Measurements from ENCODE around the gene ZG16B.

The ZG16B gene

GRCh38 chr16:2831203-2831602, 1.1 kb downstream of the ZG16B start:
- no peak for TF ChIP-seq CTCF (IDR thresholded peaks at IDR 0.05; ENCODE audit: low read depth, low read length)
- H3K4me3 ChIP-seq (ENCODE audit: low read depth, low read length): no peak overlapping the region

GRCh38 chr16:2833776-2834175, 3.7 kb downstream of the ZG16B start:
- TF ChIP-seq CTCF (IDR thresholded peaks at IDR 0.05; ENCODE audit: low read depth, low read length): no peak
- no peak overlapping the region for H3K4me3 ChIP-seq (ENCODE audit: low read depth, low read length)

- H3K4me3 ChIP-seq (ENCODE audit: low read depth, low read length): no peak overlapping the region
- TF ChIP-seq CTCF (IDR thresholded peaks at IDR 0.05; ENCODE audit: low read depth, low read length): no peak
Observed at GRCh38 chr16:2834968-2835367, 4.9 kb downstream of the ZG16B start.

- TF ChIP-seq CTCF (IDR thresholded peaks at IDR 0.05; ENCODE audit: low read depth, low read length): no peak
- H3K4me3 ChIP-seq (ENCODE audit: low read depth, low read length): no peak overlapping the region
Observed at GRCh38 chr16:2835638-2836493, 5.8 kb downstream of the ZG16B start.

- H3K4me3 ChIP-seq (ENCODE audit: low read depth, low read length): no peak overlapping the region
Observed at GRCh38 chr16:2836646-2837508, 6.8 kb downstream of the ZG16B start.

GRCh38 chr16:2838928-2839327, 8.8 kb downstream of the ZG16B start:
- no peak overlapping the region for H3K4me3 ChIP-seq (ENCODE audit: low read depth, low read length)
- peak; percentile 90 for TF ChIP-seq CTCF (IDR thresholded peaks at IDR 0.05; ENCODE audit: low read depth, low read length)

More at GRCh38 chr16:2836646-2837508, 6.8 kb downstream of the ZG16B start:
- TF ChIP-seq CTCF (IDR thresholded peaks at IDR 0.05; ENCODE audit: low read depth, low read length): no peak

Data from WI38 (cell line).